Stimulated activated CD4-positive, alpha-beta T cell treated with anti-CD3 and anti-CD28 coated beads, Interleukin-2, amount 100 ng/mL, for 24 hours (primary cell): ENCODE data around the gene MUC4.
"Not testable (repeated sequence)": the region's sequence is repeated elsewhere in the genome, so short reads cannot be mapped to it uniquely, and the experiment has no call there.

Experiments
- DNase-seq, 2 donors: peaks; one replicate each; pipeline ENCODE4 v3.0.0-alpha.2; 2020

MUC4 gene

GRCh38 chr3:195834675-195835583, 23.2 kb upstream of the MUC4 start:
- DNase-seq, result no peak

- no peak for DNase-seq
Observed at GRCh38 chr3:195829897-195830254, 18.1 kb upstream of the MUC4 start.

- DNase-seq, result no peak
Observed at GRCh38 chr3:195828762-195829161, 17.0 kb upstream of the MUC4 start.

GRCh38 chr3:195825857-195826804, 14.4 kb upstream of the MUC4 start:
- no peak for DNase-seq

GRCh38 chr3:195825191-195825588, 13.5 kb upstream of the MUC4 start:
- no peak for DNase-seq

- not testable (repeated sequence) for DNase-seq
Observed at GRCh38 chr3:195824425-195825190, 12.9 kb upstream of the MUC4 start.

- DNase-seq, result no peak
Observed at GRCh38 chr3:195823999-195824398, 12.3 kb upstream of the MUC4 start.

- DNase-seq, result no peak
Observed at GRCh38 chr3:195823280-195823679, 11.6 kb upstream of the MUC4 start.

- no peak for DNase-seq
Observed at GRCh38 chr3:195822131-195822696, 10.5 kb upstream of the MUC4 start.

GRCh38 chr3:195821403-195822130, 9.8 kb upstream of the MUC4 start:
- DNase-seq, result no peak

- no peak for DNase-seq
Observed at GRCh38 chr3:195820901-195821300, 9.2 kb upstream of the MUC4 start.

- no peak for DNase-seq
Observed at GRCh38 chr3:195820186-195820585, 8.5 kb upstream of the MUC4 start.

GRCh38 chr3:195818301-195818700, 6.6 kb upstream of the MUC4 start:
- no peak for DNase-seq

GRCh38 chr3:195817578-195818135, 5.9 kb upstream of the MUC4 start:
- no peak for DNase-seq

- DNase-seq, result not testable (repeated sequence)
Observed at GRCh38 chr3:195816276-195816913, 4.7 kb upstream of the MUC4 start.

- DNase-seq, result no peak
Observed at GRCh38 chr3:195815169-195815771, 3.5 kb upstream of the MUC4 start.

- DNase-seq, result no peak
Observed at GRCh38 chr3:195813916-195814640, 2.3 kb upstream of the MUC4 start.

- no peak for DNase-seq
Observed at GRCh38 chr3:195812366-195812765, 637 bp upstream of the MUC4 start.

GRCh38 chr3:195810455-195810845, 1.3 kb downstream of the MUC4 start:
- DNase-seq, result no peak
